Activated CD4-positive, alpha-beta T cell treated with anti-CD3 and anti-CD28 coated beads, Interleukin-2, Interleukin-6, amounts not matched to agents 100 ng/mL and 50 ng/mL, durations not matched to agents 16 hours and 8 hours (primary cell): Measurements from ENCODE around the gene KCNQ1.

Experiments
- DNase-seq: peaks from one replicate; pipeline ENCODE4 v3.0.0-alpha.2; 2020

KCNQ1 gene

DNA sequence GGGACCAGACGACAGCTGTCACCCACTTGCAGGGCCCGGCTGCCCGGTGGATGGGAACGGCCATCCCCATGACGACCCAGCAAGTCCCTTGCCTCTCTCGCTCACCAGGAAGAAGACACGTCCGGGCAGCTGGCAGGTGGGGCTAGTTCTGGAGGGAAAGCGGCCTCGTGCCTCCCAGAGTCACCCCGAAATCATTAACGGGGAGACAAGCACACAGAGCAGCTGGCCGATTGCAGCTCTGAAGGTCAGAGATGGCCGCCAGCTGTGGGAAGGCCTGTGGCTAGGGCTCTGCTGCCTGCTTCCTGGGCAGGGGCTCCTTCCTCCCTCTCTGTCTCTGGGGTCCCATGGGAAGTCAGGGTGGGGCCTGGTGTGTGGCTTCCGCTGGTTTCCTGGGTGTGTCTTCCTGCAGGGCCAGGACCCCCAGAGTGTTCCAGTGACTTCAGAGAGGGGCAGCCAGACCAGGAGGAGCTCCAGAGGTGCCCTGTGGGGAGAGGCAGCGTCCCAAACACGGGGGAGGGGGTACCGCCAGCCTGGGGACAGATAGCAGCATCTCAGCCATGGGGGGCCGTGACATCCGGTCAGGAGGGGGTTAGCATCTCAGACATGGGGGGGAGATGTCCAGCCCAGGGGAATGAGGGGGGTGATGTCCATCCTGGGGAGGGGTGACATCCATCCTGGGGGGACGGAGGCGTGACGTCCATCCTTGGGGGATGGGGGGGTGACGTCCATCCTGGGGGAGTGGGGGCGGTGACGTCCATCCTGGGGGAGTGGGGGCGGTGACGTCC is 114.9 kb downstream of the KCNQ1 start:
- DNase-seq: no peak

GRCh38 chr11:2561696-2562581 is 117.1 kb downstream of the KCNQ1 start:
- no peak for DNase-seq

- no peak for DNase-seq
Measured at GRCh38 chr11:2562890-2563212, 118.0 kb downstream of the KCNQ1 start.

- no peak for DNase-seq
Measured at GRCh38 chr11:2563213-2564007, 118.6 kb downstream of the KCNQ1 start.

DNA sequence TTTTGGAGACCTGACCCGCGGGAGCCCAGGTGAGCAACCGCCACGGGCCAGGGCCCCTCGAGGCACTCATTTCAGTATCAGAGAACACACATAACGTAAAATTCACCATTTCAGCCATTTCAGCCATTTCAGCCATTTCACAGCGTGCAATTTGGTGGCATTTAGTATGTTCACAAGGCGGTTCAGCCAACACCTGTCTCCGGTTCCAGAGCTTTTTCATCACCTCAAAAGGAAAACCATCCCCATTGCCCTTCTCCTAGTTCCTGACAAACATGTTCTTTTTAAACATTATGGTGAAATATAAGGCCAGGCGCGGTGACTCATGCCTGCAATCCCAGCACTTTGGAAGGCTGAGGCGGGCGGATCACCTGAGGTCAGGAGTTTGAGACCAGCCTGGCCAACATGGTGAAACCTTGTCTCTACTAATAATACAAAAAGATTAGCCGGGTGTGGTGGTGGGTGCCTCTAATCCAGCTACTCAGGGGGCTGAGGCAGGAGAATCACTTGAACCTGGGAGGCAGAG is 119.3 kb downstream of the KCNQ1 start:
- no peak for DNase-seq

DNA sequence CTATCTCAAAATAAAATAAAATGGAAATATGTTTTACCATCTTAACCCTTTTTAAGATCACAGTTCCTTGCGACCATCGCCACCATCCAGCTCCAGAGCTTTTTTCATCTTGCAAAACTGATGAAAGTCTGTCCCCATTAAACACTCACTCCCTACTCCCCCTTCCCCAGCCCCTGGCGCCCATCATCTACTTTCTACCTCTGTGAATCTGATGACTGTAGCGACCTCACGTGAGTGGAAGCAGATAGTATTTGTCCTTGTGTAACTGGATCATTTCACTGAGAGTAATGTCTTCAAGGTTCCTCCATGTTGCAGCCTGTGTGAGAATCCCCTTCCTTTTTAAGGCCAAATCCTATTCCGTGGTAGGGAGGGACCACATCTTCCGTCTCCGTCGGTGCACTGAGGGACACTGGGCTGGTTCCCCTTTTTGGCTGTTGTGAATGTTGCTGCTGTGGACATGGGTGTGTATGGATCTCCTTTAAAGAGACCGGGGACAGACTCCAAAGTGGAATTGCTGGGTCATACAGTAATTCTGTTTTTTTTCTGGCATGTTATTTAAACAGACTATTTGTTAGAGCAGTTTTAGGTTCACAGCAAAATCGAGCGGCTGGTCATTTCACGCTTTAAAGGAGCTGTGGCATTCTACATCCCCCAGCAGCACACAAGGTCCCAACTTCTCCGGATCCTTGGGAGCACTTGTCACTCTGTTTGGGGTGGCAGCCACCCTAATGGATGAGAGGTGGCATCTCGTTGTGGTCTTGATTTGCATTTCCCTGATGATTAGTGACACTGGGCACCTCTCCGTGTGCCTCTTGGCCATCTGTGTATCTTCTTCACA is 120.0 kb downstream of the KCNQ1 start:
- DNase-seq: no peak

- DNase-seq: no peak
Measured at GRCh38 chr11:2565447-2566222, 120.8 kb downstream of the KCNQ1 start.

DNA sequence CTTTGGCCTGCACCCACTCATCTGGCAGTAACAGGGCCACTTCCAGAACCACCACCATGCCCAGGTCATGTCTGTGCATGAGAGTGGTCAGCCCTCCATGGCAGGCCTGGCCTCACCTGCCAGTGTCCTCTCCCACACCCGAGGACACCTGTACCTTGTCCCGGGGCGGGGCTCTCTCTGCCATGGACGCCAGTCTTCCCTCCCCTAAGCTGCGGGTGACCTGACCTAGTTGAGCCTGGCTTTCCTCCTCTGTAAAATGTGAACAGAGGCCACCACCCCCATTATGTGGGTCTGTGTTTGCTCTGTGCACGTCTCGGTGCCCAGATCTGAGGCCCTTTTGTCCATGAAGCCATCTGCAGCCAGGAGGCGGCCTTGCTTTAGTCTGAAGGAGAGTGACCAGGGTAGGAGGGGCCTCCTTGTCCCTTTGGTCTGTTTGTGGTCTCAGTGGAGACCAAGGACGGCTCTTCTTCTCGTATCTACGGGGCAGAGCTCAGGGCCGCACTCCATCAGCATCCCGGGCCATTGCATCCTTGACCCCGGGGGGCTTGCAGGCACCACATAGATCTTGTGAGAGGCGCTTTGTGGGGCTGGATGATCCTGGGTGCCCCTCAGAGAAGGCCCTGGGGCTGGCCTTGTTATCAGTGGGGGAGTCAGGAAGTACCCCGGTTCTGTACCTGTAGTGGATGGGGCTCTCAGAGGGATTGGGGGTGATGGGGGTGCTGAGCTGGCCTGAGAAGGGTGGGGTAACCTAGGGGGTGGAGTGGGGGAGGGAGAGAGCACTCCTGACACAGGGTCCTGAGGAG is 121.6 kb downstream of the KCNQ1 start:
- no peak for DNase-seq

DNA sequence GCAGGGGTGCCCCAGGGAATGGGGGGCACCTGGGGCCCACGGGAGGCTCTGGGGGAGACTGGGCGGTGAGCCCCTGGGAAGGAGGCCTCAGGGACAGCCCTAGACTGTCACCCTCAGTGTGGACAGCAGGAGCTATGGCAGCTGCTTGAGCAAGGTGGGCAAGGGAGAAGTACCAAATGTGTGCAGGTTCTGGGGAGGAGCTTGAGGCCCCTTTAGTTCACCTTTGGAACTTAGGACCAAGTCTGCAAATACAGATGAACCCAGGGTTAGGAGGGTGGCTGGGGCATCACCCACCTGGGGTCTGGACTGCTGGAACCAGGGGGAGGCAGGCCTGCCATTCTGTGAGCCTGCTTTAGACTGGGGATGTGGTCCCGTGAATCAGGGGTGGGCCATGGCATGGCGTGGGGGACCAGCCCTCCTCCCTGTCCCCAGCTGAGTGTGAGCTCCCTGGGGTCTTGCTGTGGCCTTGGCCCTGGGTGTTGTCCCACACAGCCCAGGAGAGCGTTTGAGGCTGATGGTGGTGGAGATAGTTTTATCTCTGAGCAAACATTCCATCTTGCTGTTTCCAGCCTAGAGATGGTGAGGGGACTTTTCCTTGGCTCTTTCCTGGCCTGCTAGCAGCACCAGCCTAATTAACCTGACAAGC is 122.3 kb downstream of the KCNQ1 start:
- DNase-seq: no peak

GRCh38 chr11:2569321-2569721 is 124.5 kb downstream of the KCNQ1 start:
- no peak for DNase-seq

DNA sequence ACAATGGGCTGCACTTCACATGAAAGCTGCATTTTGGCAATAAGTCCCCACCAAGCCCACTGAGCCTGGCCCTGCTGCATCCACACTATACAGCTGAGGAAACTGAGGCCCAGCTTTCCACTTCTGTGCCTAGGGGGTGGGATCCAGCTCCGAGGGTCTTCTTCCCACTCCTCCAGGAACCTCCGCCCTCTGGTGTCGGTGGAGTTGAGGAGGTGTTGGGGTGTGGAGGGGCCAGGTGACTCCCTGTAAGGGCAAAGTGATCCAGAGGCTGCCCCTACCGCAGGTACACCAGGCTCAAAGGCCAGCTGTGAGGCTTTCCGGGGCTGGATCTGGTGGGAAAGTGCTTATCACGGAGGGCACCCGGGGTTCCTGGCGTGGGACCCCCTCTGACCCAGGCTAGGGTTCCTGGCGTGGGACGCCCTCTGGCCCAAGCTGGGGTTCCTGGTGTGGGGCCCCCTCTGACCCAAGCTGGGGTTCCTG is 125.0 kb downstream of the KCNQ1 start:
- no peak for DNase-seq

DNA sequence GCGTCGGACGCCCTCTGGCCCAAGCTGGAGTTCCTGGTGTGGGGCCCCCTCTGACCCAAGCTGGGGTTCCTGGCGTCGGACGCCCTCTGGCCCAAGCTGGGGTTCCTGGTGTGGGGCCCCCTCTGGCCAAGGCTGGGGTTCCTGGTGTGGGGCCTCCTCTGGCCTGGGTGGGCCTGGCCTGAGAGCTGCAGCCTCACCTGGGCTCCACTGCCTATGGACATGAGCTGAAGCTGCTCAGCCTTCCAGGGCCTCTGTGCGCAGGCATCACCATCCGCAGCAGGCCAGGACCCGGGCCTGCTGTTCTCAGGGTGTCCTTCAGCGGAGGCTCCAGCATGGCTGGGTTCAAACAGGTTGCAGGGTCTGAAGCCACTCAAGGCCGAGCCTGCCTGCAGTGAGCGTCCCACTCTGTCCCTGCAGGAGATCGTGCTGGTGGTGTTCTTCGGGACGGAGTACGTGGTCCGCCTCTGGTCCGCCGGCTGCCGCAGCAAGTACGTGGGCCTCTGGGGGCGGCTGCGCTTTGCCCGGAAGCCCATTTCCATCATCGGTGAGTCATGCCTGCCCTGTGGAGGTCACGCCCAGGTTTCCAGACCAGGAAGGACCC is 125.5 kb downstream of the KCNQ1 start:
- DNase-seq: no peak

GRCh38 chr11:2570841-2571597 is 126.2 kb downstream of the KCNQ1 start:
- DNase-seq: no peak

- DNase-seq: no peak
Measured at GRCh38 chr11:2571598-2572281, 126.9 kb downstream of the KCNQ1 start.

GRCh38 chr11:2572491-2573239 is 127.9 kb downstream of the KCNQ1 start:
- no peak for DNase-seq

DNA sequence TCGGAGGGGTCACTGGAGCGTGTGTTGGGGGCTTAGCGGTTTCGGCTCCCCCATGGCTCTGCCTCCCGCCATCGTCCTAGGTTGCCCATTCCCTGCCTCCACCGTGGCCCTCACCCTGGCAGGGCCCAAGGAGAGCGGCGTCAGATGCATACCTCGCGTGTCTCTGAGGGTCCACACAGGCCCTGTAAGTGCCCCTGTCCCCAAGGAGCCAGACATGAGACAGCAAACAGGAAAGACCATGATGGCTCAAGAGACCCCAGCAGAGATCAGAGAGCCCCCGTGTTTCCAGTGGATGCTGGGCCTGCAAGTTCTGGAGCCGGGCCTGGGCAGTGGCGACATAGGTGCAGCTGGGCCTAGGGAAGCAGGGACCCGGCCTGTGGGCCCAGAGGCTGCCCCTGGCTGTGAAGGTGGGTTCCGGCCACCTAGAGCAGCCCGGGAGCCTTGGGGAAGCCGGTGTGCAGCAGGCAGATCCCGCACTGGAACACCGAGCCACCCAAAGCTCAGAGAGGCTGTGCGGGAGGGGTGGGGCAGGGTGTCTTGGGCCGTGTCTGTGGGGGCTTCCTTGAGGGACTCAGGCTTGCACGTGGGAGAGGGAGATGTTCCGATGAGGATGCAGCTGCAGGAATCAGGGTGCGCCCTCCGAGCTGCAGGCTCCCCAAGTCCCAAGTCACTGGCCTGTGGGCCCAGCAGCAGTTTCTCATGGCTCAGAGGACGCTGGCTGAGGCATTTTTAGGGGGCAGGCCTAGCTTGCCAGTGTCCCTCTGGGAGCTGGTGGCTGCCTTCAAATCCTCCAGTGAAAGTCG is 128.6 kb downstream of the KCNQ1 start:
- DNase-seq: no peak
